DMS114 treated with DMSO at 0.1 percent for 48 hours (cell line): ENCODE measurements around the gene BTBD10.

Source experiments
- DNase-seq: peaks from one replicate; lab custom pipeline; 2025; ENCODE audit not compliant: unreplicated experiment; lab: John Stamatoyannopoulos, UW

Gene BTBD10

GRCh38 chr11:13339195-13340153 is 123.5 kb downstream of the BTBD10 start:
- no peak for DNase-seq

- no peak for DNase-seq
Measured at GRCh38 chr11:13338427-13339069, 124.5 kb downstream of the BTBD10 start.

- no peak for DNase-seq
Measured at GRCh38 chr11:13338019-13338426, 125.0 kb downstream of the BTBD10 start.
